ENCODE results near the gene MORC1.

MORC1 gene

GRCh38 chr3:109071350-109072142, 46.4 kb downstream of the MORC1 start:
- Histone ChIP-seq H3K4me3 (ENCODE audit: low read depth, low read length) (no peak overlapping the region), H3K9ac (ENCODE audit: low read length) (no peak overlapping the region), H3K9me3 (ENCODE audit: control insufficient read depth, insufficient read depth, low read depth, low read length) (no peaks in the 10 kb centered on the region), H3K4me1 (ENCODE audit: control insufficient read depth, insufficient read depth, low read length) (no peaks in the 10 kb centered on the region), H3K36me3 (ENCODE audit: control insufficient read depth, insufficient read depth, low read length) (no peaks in the 10 kb centered on the region), H3K27ac (ENCODE audit: low read depth, low read length) (no peak overlapping the region), H3K27me3 (ENCODE audit: control insufficient read depth, insufficient read depth, low read length) (no peaks in the 10 kb centered on the region)

GRCh38 chr3:109070211-109070610, 47.7 kb downstream of the MORC1 start:
- Histone ChIP-seq H3K27ac (ENCODE audit: low read depth, low read length) (no peak overlapping the region), H3K9me3 (ENCODE audit: control insufficient read depth, insufficient read depth, low read depth, low read length) (no peaks in the 10 kb centered on the region), H3K4me1 (ENCODE audit: control insufficient read depth, insufficient read depth, low read length) (no peaks in the 10 kb centered on the region), H3K27me3 (ENCODE audit: control insufficient read depth, insufficient read depth, low read length) (no peaks in the 10 kb centered on the region), H3K4me3 (ENCODE audit: low read depth, low read length) (no peak overlapping the region), H3K36me3 (ENCODE audit: control insufficient read depth, insufficient read depth, low read length) (no peaks in the 10 kb centered on the region), H3K9ac (ENCODE audit: low read length) (no peak overlapping the region)

GRCh38 chr3:109066864-109067263, 51.1 kb downstream of the MORC1 start:
- Histone ChIP-seq H3K9me3 (ENCODE audit: control insufficient read depth, insufficient read depth, low read depth, low read length) (no peaks in the 10 kb centered on the region), H3K27me3 (ENCODE audit: control insufficient read depth, insufficient read depth, low read length) (no peaks in the 10 kb centered on the region), H3K4me1 (ENCODE audit: control insufficient read depth, insufficient read depth, low read length) (no peaks in the 10 kb centered on the region), H3K4me3 (ENCODE audit: low read depth, low read length) (no peak overlapping the region), H3K27ac (ENCODE audit: low read depth, low read length) (no peak overlapping the region), H3K9ac (ENCODE audit: low read length) (no peak overlapping the region), H3K36me3 (ENCODE audit: control insufficient read depth, insufficient read depth, low read length) (no peaks in the 10 kb centered on the region)

- H3K4me3 ChIP-seq (ENCODE audit: low read depth, low read length) = no peak overlapping the region
- H3K9me3 ChIP-seq (ENCODE audit: control insufficient read depth, insufficient read depth, low read depth, low read length) = no peaks in the 10 kb centered on the region
- no peak overlapping the region for H3K27ac ChIP-seq (ENCODE audit: low read depth, low read length)
- H3K27me3 ChIP-seq (ENCODE audit: control insufficient read depth, insufficient read depth, low read length) = no peaks in the 10 kb centered on the region
- H3K9ac ChIP-seq (ENCODE audit: low read length) = no peak overlapping the region
- H3K4me1 ChIP-seq (ENCODE audit: control insufficient read depth, insufficient read depth, low read length) = no peaks in the 10 kb centered on the region
- H3K36me3 ChIP-seq (ENCODE audit: control insufficient read depth, insufficient read depth, low read length) = no peaks in the 10 kb centered on the region
These were observed 58.7 kb downstream of the MORC1 start for GRCh38 chr3:109059264-109059663.

- Histone ChIP-seq H3K4me1 (ENCODE audit: control insufficient read depth, insufficient read depth, low read length) (no peaks in the 10 kb centered on the region), H3K27me3 (ENCODE audit: control insufficient read depth, insufficient read depth, low read length) (no peaks in the 10 kb centered on the region)
These were observed 60.3 kb downstream of the MORC1 start for GRCh38 chr3:109057616-109058015.

GRCh38 chr3:109057056-109057455, 60.9 kb downstream of the MORC1 start:
- no peaks in the 10 kb centered on the region for H3K36me3 ChIP-seq (ENCODE audit: control insufficient read depth, insufficient read depth, low read length)
- H3K4me1 ChIP-seq (ENCODE audit: control insufficient read depth, insufficient read depth, low read length) = no peaks in the 10 kb centered on the region

More at GRCh38 chr3:109057616-109058015, 60.3 kb downstream of the MORC1 start:
- Histone ChIP-seq H3K9me3 (ENCODE audit: control insufficient read depth, insufficient read depth, low read depth, low read length) (no peaks in the 10 kb centered on the region), H3K4me3 (ENCODE audit: low read depth, low read length) (no peak overlapping the region), H3K9ac (ENCODE audit: low read length) (no peak overlapping the region), H3K36me3 (ENCODE audit: control insufficient read depth, insufficient read depth, low read length) (no peaks in the 10 kb centered on the region), H3K27ac (ENCODE audit: low read depth, low read length) (no peak overlapping the region)

GRCh38 chr3:109050591-109051167, 67.3 kb downstream of the MORC1 start:
- H3K9me3 ChIP-seq (ENCODE audit: control insufficient read depth, insufficient read depth, low read depth, low read length) = no peaks in the 10 kb centered on the region
- H3K27me3 ChIP-seq (ENCODE audit: control insufficient read depth, insufficient read depth, low read length) = no peaks in the 10 kb centered on the region
- no peak overlapping the region for H3K27ac ChIP-seq (ENCODE audit: low read depth, low read length)
- H3K9ac ChIP-seq (ENCODE audit: low read length) = no peak overlapping the region
- no peaks in the 10 kb centered on the region for H3K36me3 ChIP-seq (ENCODE audit: control insufficient read depth, insufficient read depth, low read length)
- H3K4me1 ChIP-seq (ENCODE audit: control insufficient read depth, insufficient read depth, low read length) = peaks cover 14% of the 10 kb centered on the region; the same call in 1 of the 2 replicates
- H3K4me3 ChIP-seq (ENCODE audit: low read depth, low read length) = no peak overlapping the region

More at GRCh38 chr3:109057056-109057455, 60.9 kb downstream of the MORC1 start:
- no peak overlapping the region for H3K9ac ChIP-seq (ENCODE audit: low read length)
- H3K27me3 ChIP-seq (ENCODE audit: control insufficient read depth, insufficient read depth, low read length) = no peaks in the 10 kb centered on the region
- no peak overlapping the region for H3K4me3 ChIP-seq (ENCODE audit: low read depth, low read length)
- H3K27ac ChIP-seq (ENCODE audit: low read depth, low read length) = no peak overlapping the region
- no peaks in the 10 kb centered on the region for H3K9me3 ChIP-seq (ENCODE audit: control insufficient read depth, insufficient read depth, low read depth, low read length)

GRCh38 chr3:109047366-109047765, 70.6 kb downstream of the MORC1 start:
- Histone ChIP-seq H3K4me3 (ENCODE audit: low read depth, low read length) (no peak overlapping the region), H3K4me1 (ENCODE audit: control insufficient read depth, insufficient read depth, low read length) (peaks cover 14% of the 10 kb centered on the region; the same call in 1 of the 2 replicates), H3K9ac (ENCODE audit: low read length) (no peak overlapping the region), H3K27ac (ENCODE audit: low read depth, low read length) (no peak overlapping the region; the same call in 1 of the 2 replicates), H3K27me3 (ENCODE audit: control insufficient read depth, insufficient read depth, low read length) (no peaks in the 10 kb centered on the region), H3K36me3 (ENCODE audit: control insufficient read depth, insufficient read depth, low read length) (no peaks in the 10 kb centered on the region), H3K9me3 (ENCODE audit: control insufficient read depth, insufficient read depth, low read depth, low read length) (no peaks in the 10 kb centered on the region)

- no peaks in the 10 kb centered on the region for H3K27me3 ChIP-seq (ENCODE audit: control insufficient read depth, insufficient read depth, low read length)
- H3K27ac ChIP-seq (ENCODE audit: low read depth, low read length) = no peak overlapping the region
These were observed 72.5 kb downstream of the MORC1 start for GRCh38 chr3:109045271-109046040.

GRCh38 chr3:109035082-109035481, 82.9 kb downstream of the MORC1 start:
- H3K9me3 ChIP-seq (ENCODE audit: control insufficient read depth, insufficient read depth, low read depth, low read length) = no peaks in the 10 kb centered on the region
- no peaks in the 10 kb centered on the region for H3K36me3 ChIP-seq (ENCODE audit: control insufficient read depth, insufficient read depth, low read length)
- H3K27me3 ChIP-seq (ENCODE audit: control insufficient read depth, insufficient read depth, low read length) = no peaks in the 10 kb centered on the region
- H3K4me1 ChIP-seq (ENCODE audit: control insufficient read depth, insufficient read depth, low read length) = no peaks in the 10 kb centered on the region
- H3K9ac ChIP-seq (ENCODE audit: low read length) = no peak overlapping the region
- H3K27ac ChIP-seq (ENCODE audit: low read depth, low read length) = no peak overlapping the region
- H3K4me3 ChIP-seq (ENCODE audit: low read depth, low read length) = no peak overlapping the region

More at GRCh38 chr3:109045271-109046040, 72.5 kb downstream of the MORC1 start:
- no peak overlapping the region for H3K9ac ChIP-seq (ENCODE audit: low read length)
- H3K9me3 ChIP-seq (ENCODE audit: control insufficient read depth, insufficient read depth, low read depth, low read length) = no peaks in the 10 kb centered on the region
- peaks cover 14% of the 10 kb centered on the region; the same call in 1 of the 2 replicates for H3K4me1 ChIP-seq (ENCODE audit: control insufficient read depth, insufficient read depth, low read length)
- no peaks in the 10 kb centered on the region for H3K36me3 ChIP-seq (ENCODE audit: control insufficient read depth, insufficient read depth, low read length)
- H3K4me3 ChIP-seq (ENCODE audit: low read depth, low read length) = no peak overlapping the region
